ENCODE measurements around the gene N4BP2. TPM values are rescaled to one million over a fixed set of nuclear protein-coding genes. Genes with fewer than 3 reads are reported as not detected.

Gene N4BP2
- total and polyA plus RNA-seq, 10 donors, result 1.3 to 18.7 (median 12.3) TPM

DNA sequence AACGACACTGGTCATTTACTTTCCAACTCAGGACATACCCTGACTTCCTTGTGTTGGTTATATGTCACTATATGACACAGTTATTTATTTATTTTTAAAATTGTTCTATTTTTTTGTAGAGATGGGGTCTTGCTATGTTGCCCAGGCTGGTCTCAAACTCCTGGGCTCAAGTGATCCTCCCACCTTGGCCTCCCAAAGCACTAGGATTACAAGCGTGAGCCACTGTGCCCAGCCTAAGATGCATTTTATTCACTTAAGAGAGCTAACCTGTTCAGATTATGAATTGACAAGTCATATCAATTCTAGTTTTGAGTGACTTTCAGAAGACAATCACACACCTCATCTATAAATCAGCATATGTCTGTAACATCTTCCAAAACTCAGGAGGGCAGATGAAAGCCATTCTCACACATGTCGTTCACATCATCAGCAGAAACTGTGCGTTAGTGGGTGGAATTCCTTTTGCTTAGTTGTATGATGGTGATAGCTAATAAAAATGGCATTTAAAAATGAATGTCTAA is 130.8 kb downstream of the N4BP2 start:
- WGBS, 5 donors, result 86 to 89% (median 88%) methylated on average over 4 of the region's 4 CpGs
- Histone ChIP-seq H3K36me3 (no peaks in the 10 kb centered on the region), H3K4me3 (no peak overlapping the region), H3K9me3 (no peaks in the 10 kb centered on the region), H3K27ac (peak overlapping the region in 3 of 8 donors; percentile 77 to 91 (median 81)), H3K27me3 (replicated peaks in 1 of 7) (no peaks in the 10 kb centered on the region), H3K4me1 (peaks cover 9 to 92% (median 49%) of the 10 kb centered on the region in 6 donors)
- TF ChIP-seq POLR2AphosphoS5 (IDR thresholded peaks at IDR 0.05) (no peak), POLR2A (IDR thresholded peaks at IDR 0.05) (no peak)
- TF ChIP-seq, protein P1, sequence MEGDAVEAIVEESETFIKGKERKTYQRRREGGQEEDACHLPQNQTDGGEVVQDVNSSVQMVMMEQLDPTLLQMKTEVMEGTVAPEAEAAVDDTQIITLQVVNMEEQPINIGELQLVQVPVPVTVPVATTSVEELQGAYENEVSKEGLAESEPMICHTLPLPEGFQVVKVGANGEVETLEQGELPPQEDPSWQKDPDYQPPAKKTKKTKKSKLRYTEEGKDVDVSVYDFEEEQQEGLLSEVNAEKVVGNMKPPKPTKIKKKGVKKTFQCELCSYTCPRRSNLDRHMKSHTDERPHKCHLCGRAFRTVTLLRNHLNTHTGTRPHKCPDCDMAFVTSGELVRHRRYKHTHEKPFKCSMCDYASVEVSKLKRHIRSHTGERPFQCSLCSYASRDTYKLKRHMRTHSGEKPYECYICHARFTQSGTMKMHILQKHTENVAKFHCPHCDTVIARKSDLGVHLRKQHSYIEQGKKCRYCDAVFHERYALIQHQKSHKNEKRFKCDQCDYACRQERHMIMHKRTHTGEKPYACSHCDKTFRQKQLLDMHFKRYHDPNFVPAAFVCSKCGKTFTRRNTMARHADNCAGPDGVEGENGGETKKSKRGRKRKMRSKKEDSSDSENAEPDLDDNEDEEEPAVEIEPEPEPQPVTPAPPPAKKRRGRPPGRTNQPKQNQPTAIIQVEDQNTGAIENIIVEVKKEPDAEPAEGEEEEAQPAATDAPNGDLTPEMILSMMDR (IDR thresholded peaks at IDR 0.05 in 8 of 11, conservative IDR thresholded peaks at IDR 0.05 in 3 of 11), result no peak
- intact Hi-C loops (cut with DNase I; ENCODE audit: low total_unique reads), result no loop called here
- DNase-seq, result no peak

DNA sequence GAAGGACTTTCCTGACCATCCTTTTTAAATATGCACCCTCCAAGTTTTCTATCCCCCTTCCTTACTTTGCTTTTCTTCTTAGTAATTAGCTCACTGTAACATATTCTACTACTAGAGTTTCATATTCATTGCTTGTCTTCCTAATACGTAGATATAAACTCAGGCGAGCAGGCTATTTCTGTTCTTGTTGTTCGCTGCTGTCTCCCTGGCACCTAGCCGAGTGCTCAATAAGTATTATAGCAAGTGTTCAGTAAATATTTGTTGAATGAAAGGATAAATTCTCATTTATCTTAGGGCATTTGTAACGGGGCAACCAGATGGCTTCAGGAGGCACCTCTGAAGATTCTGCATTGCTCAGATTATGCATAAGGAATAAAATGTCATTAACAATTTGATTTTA is 133.4 kb downstream of the N4BP2 start:
- TF ChIP-seq, protein P1 (IDR thresholded peaks at IDR 0.05 in 8 of 11, conservative IDR thresholded peaks at IDR 0.05 in 3 of 11), result no peak
- TF ChIP-seq POLR2AphosphoS5 (IDR thresholded peaks at IDR 0.05) (no peak), POLR2A (IDR thresholded peaks at IDR 0.05) (no peak)
- intact Hi-C loops (cut with DNase I; ENCODE audit: low total_unique reads), result no loop called here
- peaks cover 0 to 92% (median 36%) of the 10 kb centered on the region in 6 donors for H3K4me1 ChIP-seq
- H3K27ac ChIP-seq, result peak overlapping the region in 5 of 8 donors; percentile 44 to 94 (median 91)
- no peaks in the 10 kb centered on the region for H3K27me3 ChIP-seq (replicated peaks in 1 of 7)
- no peak for DNase-seq
- WGBS, 5 donors, result 80 to 90% (median 84%) methylated on average over 5 of the region's 5 CpGs
- H3K36me3 ChIP-seq, result no peaks in the 10 kb centered on the region
- no peaks in the 10 kb centered on the region for H3K9me3 ChIP-seq
- H3K4me3 ChIP-seq, result no peak overlapping the region

DNA sequence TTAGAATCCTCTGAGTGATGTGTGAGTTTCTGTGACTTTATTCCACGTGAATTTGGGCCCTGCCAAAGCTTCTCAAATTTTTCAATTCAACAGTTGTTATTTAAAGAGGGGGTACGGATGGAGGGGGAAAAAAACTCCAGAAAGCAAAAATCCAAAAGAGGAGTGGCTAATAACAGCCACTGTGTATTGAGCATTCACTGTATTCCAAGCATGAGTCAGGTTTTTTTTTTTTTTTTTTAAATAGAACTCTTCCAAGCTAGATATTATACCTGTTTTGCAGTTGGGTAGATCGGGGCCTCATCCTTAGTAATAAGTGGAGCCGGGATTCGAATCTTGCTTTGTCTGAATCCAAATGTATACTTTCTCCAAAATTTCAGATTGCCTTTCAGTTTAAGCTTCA is 133.8 kb downstream of the N4BP2 start:
- Histone ChIP-seq H3K36me3 (no peaks in the 10 kb centered on the region), H3K4me1 (peaks cover 1 to 92% (median 36%) of the 10 kb centered on the region in 6 donors), H3K27ac (peak overlapping the region in 7 of 8 donors; percentile 26 to 94 (median 86)), H3K4me3 (peak overlapping the region in 2 of 8 donors; percentile 1 to 79), H3K27me3 (replicated peaks in 1 of 7) (no peaks in the 10 kb centered on the region), H3K9me3 (no peaks in the 10 kb centered on the region)
- intact Hi-C loops (cut with DNase I; ENCODE audit: low total_unique reads), result no loop called here
- DNase-seq, result no peak
- 82 to 91% (median 84%) methylated on average over 5 of the region's 5 CpGs for WGBS, 5 donors
- TF ChIP-seq, protein P1 (IDR thresholded peaks at IDR 0.05 in 8 of 11, conservative IDR thresholded peaks at IDR 0.05 in 3 of 11), result no peak
- TF ChIP-seq POLR2A (IDR thresholded peaks at IDR 0.05) (no peak), POLR2AphosphoS5 (IDR thresholded peaks at IDR 0.05) (no peak)

DNA sequence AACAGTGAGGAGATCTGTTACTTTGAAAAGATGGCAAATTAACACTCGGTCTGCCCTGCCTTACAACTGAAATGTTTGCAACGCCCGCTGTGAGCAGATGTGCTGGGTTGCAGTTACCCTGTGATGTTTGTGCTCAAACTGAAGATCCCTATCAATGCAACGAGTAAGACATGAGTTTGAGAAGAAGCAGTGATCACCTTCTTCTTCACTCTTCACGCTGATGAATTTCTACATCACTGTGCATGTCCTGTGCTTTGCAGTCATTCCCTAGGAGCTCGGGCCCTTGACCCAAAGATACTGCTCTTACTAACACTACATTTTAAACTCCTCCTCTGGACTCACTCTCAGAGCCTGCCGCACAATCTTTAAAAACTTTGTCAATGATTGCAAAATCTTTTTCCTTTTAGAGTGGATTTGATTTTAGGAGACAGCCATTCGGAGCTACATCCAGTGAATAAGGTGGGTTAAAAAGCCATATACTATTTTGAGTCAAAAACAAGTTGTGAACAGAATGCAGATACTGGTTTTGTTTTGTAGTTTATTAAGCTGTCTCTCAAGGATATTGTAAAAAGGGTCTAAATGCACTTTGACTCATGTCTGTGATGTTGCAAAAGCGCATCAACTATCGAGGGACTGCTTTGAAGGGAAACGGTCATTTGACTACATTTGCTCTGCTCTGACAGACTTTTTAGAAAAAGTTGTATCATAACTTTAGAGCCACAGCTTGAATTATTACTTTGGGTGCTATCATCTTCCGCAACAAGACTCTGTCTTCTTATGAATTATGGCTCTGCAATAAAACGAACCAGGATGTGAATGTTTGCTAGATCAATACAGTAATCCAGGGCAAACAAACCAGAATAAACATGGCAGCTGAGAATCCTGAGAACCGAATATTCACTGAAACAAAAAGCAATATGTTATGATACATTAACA is 134.5 kb downstream of the N4BP2 start:
- no peaks in the 10 kb centered on the region for H3K27me3 ChIP-seq (replicated peaks in 1 of 7)
- peak overlapping the region; percentile 26 to 94 (median 86) for H3K27ac ChIP-seq
- TF ChIP-seq, protein P1 (IDR thresholded peaks at IDR 0.05 in 8 of 11, conservative IDR thresholded peaks at IDR 0.05 in 3 of 11), result no peak
- TF ChIP-seq POLR2A (IDR thresholded peaks at IDR 0.05) (no peak), POLR2AphosphoS5 (IDR thresholded peaks at IDR 0.05) (peak in 1 of 3 donors; percentile 28)
- peak overlapping the region in 2 of 8 donors; percentile 1 to 79 for H3K4me3 ChIP-seq
- WGBS, 5 donors, result 48 to 61% (median 50%) methylated on average over 14 of the region's 14 CpGs
- no peak for DNase-seq
- no peaks in the 10 kb centered on the region for H3K36me3 ChIP-seq
- H3K9me3 ChIP-seq, result no peaks in the 10 kb centered on the region
- peaks cover 3 to 93% (median 37%) of the 10 kb centered on the region in 6 donors for H3K4me1 ChIP-seq
- intact Hi-C loops (cut with DNase I; ENCODE audit: low total_unique reads), result no loop called here
